ENCODE measurements around the gene SNX12.
"Not testable (repeated sequence)": the region's sequence is repeated elsewhere in the genome, so short reads cannot be mapped to it uniquely, and the experiment has no call there.

Gene SNX12

DNA sequence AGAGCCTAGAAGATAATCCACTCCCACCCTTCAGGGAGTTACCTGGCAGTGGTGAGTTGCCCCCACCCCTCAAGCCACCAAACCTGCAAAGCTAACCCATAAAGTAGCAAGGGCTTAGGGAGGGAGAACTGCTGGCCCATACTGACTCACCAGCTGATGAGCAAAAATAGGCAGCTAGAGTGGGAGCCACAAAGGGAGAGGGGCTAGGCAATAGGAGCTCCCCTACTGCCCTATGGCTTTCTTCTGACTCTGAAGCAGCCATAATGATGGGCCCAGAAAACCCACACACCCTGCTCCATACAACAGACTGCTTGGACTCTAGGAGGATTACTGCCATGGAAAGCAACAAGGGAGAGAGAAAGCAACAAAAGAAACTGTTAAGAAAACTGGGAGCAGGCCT lies 8.0 kb downstream of the SNX12 start:
- H3K9me3 Mint-ChIP-seq: peaks cover 37% of the 10 kb centered on the region
- H3K4me3 Mint-ChIP-seq: no peak overlapping the region
- no peaks in the 10 kb centered on the region for H3K4me1 Mint-ChIP-seq
- H3K27ac Mint-ChIP-seq: no peak overlapping the region
- H3K27me3 Mint-ChIP-seq (ENCODE audit: low read depth, poor library complexity): no peaks in the 10 kb centered on the region
- H3K36me3 Mint-ChIP-seq (ENCODE audit: low read depth): peaks cover 19% of the 10 kb centered on the region
- no peak for DNase-seq
- TF ChIP-seq, protein P1, sequence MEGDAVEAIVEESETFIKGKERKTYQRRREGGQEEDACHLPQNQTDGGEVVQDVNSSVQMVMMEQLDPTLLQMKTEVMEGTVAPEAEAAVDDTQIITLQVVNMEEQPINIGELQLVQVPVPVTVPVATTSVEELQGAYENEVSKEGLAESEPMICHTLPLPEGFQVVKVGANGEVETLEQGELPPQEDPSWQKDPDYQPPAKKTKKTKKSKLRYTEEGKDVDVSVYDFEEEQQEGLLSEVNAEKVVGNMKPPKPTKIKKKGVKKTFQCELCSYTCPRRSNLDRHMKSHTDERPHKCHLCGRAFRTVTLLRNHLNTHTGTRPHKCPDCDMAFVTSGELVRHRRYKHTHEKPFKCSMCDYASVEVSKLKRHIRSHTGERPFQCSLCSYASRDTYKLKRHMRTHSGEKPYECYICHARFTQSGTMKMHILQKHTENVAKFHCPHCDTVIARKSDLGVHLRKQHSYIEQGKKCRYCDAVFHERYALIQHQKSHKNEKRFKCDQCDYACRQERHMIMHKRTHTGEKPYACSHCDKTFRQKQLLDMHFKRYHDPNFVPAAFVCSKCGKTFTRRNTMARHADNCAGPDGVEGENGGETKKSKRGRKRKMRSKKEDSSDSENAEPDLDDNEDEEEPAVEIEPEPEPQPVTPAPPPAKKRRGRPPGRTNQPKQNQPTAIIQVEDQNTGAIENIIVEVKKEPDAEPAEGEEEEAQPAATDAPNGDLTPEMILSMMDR (IDR thresholded peaks at IDR 0.05): no peak

DNA sequence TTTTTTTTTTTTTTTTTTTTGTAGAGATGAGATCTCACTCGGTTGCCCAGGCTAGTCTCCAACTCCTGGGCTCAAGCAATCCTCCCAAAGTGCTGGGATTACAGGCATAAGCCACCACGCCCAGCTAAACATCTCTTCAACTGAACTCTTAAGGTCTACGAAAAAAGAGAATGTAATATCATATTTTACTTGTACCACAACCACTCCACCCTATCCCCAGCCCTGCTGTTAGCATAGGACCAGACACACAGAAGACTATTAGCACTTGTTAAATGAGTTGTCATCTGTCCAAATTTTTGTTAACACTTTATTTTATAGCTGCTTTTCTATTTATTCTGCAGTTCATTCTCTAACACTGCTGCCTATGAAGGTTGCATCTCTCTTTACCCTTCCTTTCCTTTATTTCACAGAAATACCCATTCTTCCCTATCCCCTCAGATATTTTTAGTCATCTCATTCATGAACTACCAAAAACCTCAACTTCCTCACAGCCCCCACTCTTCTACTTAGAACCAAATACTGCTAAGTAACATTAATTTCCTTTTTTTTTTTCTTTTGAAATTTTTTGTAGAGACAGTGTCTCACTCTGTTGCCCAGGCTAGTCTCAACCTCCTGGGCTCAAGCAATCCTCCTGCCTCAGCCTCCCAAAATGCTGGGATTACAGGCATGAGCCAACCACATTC lies 10.1 kb downstream of the SNX12 start:
- TF ChIP-seq, protein P1 (IDR thresholded peaks at IDR 0.05): no peak
- H3K36me3 Mint-ChIP-seq (ENCODE audit: low read depth): peaks cover 24% of the 10 kb centered on the region
- H3K27me3 Mint-ChIP-seq (ENCODE audit: low read depth, poor library complexity): no peaks in the 10 kb centered on the region
- DNase-seq: no peak
- H3K27ac Mint-ChIP-seq: no peak overlapping the region
- H3K9me3 Mint-ChIP-seq: peaks cover 35% of the 10 kb centered on the region
- H3K4me1 Mint-ChIP-seq: peaks cover 4% of the 10 kb centered on the region
- H3K4me3 Mint-ChIP-seq: no peak overlapping the region

GRCh38 chrX:71056867-71057266 lies 11.3 kb downstream of the SNX12 start:
- no peak overlapping the region for H3K27ac Mint-ChIP-seq
- no peak for DNase-seq
- H3K4me3 Mint-ChIP-seq: no peak overlapping the region
- H3K27me3 Mint-ChIP-seq (ENCODE audit: low read depth, poor library complexity): no peaks in the 10 kb centered on the region
- H3K9me3 Mint-ChIP-seq: peaks cover 32% of the 10 kb centered on the region
- peaks cover 17% of the 10 kb centered on the region for H3K36me3 Mint-ChIP-seq (ENCODE audit: low read depth)
- TF ChIP-seq, protein P1 (IDR thresholded peaks at IDR 0.05): no peak
- peaks cover 4% of the 10 kb centered on the region for H3K4me1 Mint-ChIP-seq

DNA sequence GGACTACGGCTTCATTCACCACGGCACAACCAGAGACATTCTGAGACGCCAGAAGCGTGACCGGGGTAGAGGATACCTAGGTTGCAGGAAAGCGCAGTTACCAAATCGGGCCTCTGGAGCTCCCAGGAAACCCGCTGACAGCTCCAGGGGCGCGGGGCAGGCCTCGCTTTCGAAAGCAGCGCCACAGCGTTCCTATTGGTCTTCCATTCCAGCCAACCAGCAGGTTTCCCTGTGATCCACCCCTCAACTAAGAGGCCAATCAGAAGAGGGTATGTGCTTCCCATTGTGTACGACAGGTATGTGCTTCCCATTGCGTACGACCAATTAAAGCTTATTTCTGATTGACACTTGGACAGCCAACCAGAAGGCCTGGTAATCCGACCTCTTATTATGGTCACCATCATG lies 14.9 kb downstream of the SNX12 start:
- Mint-ChIP-seq H3K4me1 (peaks cover 4% of the 10 kb centered on the region), H3K27me3 (ENCODE audit: low read depth, poor library complexity) (peaks cover 4% of the 10 kb centered on the region)
- peak; percentile 52 for DNase-seq

DNA sequence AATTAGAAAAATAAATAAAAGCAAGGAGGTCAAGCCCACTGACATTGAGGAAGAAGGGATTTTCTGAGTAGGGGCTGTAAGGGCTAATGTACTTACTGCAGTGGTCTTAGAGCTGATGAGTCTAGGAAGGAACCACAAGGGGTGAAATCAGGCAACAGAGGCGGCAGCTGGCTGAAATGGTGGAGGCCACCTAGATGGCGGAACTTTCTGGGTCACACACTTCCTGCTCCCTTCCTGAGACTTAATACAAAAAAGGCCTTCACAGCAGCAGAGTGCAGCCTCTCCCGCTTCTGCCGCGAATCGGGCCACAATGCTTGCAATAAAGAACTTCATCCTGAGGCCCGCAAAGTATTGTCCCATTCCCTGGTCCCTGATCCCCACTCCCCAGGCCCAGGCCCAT lies 15.4 kb downstream of the SNX12 start:
- Mint-ChIP-seq H3K9me3 (peaks cover 22% of the 10 kb centered on the region), H3K36me3 (ENCODE audit: low read depth) (peaks cover 5% of the 10 kb centered on the region), H3K4me3 (peak overlapping the region; percentile 75), H3K4me1 (peaks cover 4% of the 10 kb centered on the region), H3K27ac (no peak overlapping the region), H3K27me3 (ENCODE audit: low read depth, poor library complexity) (peaks cover 4% of the 10 kb centered on the region)
- DNase-seq: no peak
- TF ChIP-seq, protein P1 (IDR thresholded peaks at IDR 0.05): no peak

More for the DNA sequence above, 14.9 kb downstream of the SNX12 start:
- TF ChIP-seq, protein P1 (IDR thresholded peaks at IDR 0.05): no peak
- Mint-ChIP-seq H3K9me3 (peaks cover 23% of the 10 kb centered on the region), H3K4me3 (peak overlapping the region; percentile 75), H3K36me3 (ENCODE audit: low read depth) (peaks cover 9% of the 10 kb centered on the region), H3K27ac (no peak overlapping the region)

GRCh38 chrX:71047891-71048290 lies 20.2 kb downstream of the SNX12 start:
- peaks cover 36% of the 10 kb centered on the region for H3K9me3 Mint-ChIP-seq
- not testable (repeated sequence) for H3K27ac Mint-ChIP-seq; H3K36me3 Mint-ChIP-seq (ENCODE audit: low read depth); H3K4me1 Mint-ChIP-seq; DNase-seq; H3K4me3 Mint-ChIP-seq; H3K27me3 Mint-ChIP-seq (ENCODE audit: low read depth, poor library complexity)
